ENCODE measurements around the gene TRIM65. TPM values are rescaled to one million over a fixed set of nuclear protein-coding genes. Genes with fewer than 3 reads are reported as not detected.

Gene TRIM65
- total RNA-seq, 4 donors from 2014 or later = 14.0 to 22.7 (median 16.9) TPM

DNA sequence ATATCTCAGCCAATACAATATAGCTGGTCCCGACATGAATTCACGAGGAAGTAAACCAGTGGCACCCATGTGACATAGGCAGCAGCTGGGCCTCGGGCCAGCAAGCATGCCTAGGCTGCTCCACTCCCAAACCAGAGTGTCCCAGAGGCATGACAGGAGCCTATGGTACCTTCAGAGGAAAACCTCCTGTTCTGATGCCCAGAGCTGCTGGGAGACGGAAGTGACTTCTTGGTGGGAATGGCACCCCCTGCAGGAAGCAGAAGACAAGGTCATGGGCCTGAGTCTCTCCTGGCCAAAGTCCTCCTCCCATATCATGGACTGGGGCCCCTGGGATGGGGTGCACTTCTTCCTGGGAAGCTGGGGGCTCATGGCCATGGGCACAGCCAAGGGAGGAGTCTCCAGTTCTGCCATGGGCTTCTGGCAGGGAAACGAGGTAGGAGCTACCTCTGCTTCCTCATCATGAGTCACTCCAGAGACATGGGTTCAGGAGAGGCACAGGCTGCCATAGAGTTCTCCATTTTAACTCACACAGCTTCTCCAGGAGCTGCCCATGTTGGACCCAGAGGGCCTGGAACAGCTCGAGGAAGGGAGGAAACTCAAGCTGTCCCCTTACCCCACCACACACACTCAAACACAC lies 30.7 kb upstream of the TRIM65 start:
- H3K9me3 ChIP-seq = no peaks in the 10 kb centered on the region
- peaks cover 0 to 19% (median 2%) of the 10 kb centered on the region in 4 donors for H3K4me1 ChIP-seq
- H3K27me3 ChIP-seq = no peaks in the 10 kb centered on the region
- DNase-seq = no peak
- H3K4me3 ChIP-seq = no peak overlapping the region
- no peak overlapping the region for H3K27ac ChIP-seq
- no peaks in the 10 kb centered on the region for H3K36me3 ChIP-seq
- TF ChIP-seq, protein P1, sequence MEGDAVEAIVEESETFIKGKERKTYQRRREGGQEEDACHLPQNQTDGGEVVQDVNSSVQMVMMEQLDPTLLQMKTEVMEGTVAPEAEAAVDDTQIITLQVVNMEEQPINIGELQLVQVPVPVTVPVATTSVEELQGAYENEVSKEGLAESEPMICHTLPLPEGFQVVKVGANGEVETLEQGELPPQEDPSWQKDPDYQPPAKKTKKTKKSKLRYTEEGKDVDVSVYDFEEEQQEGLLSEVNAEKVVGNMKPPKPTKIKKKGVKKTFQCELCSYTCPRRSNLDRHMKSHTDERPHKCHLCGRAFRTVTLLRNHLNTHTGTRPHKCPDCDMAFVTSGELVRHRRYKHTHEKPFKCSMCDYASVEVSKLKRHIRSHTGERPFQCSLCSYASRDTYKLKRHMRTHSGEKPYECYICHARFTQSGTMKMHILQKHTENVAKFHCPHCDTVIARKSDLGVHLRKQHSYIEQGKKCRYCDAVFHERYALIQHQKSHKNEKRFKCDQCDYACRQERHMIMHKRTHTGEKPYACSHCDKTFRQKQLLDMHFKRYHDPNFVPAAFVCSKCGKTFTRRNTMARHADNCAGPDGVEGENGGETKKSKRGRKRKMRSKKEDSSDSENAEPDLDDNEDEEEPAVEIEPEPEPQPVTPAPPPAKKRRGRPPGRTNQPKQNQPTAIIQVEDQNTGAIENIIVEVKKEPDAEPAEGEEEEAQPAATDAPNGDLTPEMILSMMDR (IDR thresholded peaks at IDR 0.05) = peak in 4 of 6 experiments; percentile 19 to 45 (median 35)
- no peak for TF ChIP-seq POLR2A (IDR thresholded peaks at IDR 0.05)

DNA sequence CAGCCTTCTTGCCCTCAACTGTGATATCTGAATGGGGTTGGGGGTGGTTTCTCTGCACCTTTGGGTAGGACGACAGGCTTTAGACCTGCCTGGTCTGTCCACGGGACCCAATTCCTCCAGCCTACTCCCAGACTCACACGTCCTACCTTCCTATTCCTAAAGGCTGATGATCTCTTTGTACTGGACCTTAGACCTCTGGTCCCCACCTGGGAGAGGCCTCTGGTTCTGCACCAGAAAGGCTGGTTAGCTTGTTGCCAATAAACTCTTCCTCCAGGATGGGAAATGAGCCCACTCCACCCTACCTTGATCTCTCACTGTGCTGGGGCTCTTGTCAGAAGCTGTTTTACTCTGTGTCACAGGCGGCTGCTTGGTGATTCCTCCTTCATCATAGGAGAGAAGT lies 29.7 kb upstream of the TRIM65 start:
- Histone ChIP-seq H3K4me1 (peaks cover 0 to 19% (median 2%) of the 10 kb centered on the region in 4 donors), H3K27me3 (no peaks in the 10 kb centered on the region), H3K36me3 (no peaks in the 10 kb centered on the region), H3K9me3 (no peaks in the 10 kb centered on the region), H3K27ac (no peak overlapping the region), H3K4me3 (no peak overlapping the region)
- TF ChIP-seq POLR2A (IDR thresholded peaks at IDR 0.05) = no peak
- TF ChIP-seq, protein P1 (IDR thresholded peaks at IDR 0.05) = no peak
- DNase-seq = no peak

DNA sequence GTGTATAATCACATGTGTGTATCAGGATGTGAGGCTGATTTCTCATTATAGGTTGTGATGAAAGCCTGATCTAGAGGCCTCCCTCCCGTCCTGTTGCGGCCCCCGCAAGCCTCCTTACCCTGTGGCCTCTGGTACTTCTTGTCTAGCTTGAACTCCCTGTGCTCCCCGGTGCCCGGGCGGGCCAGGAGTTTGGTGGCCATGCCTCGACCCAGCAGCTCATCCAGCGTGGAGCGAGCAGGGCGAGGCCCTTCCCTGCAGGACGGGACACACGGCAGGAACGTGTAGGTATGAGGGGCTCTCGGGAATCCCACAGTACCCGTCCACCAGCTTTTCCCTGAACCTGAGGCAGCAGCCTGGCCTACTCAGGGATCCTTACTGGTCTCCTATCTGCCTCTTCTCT lies 29.2 kb upstream of the TRIM65 start:
- Histone ChIP-seq H3K27ac (no peak overlapping the region), H3K36me3 (no peaks in the 10 kb centered on the region), H3K4me3 (no peak overlapping the region), H3K4me1 (peaks cover 0 to 19% (median 2%) of the 10 kb centered on the region in 4 donors), H3K9me3 (no peaks in the 10 kb centered on the region), H3K27me3 (no peaks in the 10 kb centered on the region)
- TF ChIP-seq, protein P1 (IDR thresholded peaks at IDR 0.05) = no peak
- no peak for TF ChIP-seq POLR2A (IDR thresholded peaks at IDR 0.05)
- no peak for DNase-seq

DNA sequence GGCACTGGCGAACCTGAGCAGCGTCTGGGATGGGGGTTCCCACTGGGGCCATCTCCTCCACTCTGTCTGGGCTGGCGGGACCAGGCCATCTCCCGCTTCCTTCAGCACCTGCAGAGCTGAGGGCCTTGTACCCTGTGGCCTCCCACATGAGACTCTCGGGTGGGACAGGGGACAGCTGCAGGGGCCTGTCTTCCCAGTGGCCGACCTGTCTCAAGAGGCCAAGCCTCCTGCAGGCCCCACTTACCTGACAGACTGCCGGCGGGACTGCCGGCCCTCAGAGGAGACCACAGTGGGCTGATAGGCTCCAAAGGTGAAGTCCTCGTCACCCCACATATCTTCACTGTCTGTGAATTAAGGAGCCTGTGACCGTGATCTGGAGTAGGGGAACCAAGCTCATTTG lies 28.4 kb upstream of the TRIM65 start:
- Histone ChIP-seq H3K4me3 (no peak overlapping the region), H3K4me1 (peaks cover 0 to 19% (median 2%) of the 10 kb centered on the region in 4 donors), H3K36me3 (no peaks in the 10 kb centered on the region), H3K27me3 (no peaks in the 10 kb centered on the region), H3K9me3 (no peaks in the 10 kb centered on the region), H3K27ac (no peak overlapping the region)
- TF ChIP-seq POLR2A (IDR thresholded peaks at IDR 0.05) = no peak
- TF ChIP-seq, protein P1 (IDR thresholded peaks at IDR 0.05) = no peak
- no peak for DNase-seq

DNA sequence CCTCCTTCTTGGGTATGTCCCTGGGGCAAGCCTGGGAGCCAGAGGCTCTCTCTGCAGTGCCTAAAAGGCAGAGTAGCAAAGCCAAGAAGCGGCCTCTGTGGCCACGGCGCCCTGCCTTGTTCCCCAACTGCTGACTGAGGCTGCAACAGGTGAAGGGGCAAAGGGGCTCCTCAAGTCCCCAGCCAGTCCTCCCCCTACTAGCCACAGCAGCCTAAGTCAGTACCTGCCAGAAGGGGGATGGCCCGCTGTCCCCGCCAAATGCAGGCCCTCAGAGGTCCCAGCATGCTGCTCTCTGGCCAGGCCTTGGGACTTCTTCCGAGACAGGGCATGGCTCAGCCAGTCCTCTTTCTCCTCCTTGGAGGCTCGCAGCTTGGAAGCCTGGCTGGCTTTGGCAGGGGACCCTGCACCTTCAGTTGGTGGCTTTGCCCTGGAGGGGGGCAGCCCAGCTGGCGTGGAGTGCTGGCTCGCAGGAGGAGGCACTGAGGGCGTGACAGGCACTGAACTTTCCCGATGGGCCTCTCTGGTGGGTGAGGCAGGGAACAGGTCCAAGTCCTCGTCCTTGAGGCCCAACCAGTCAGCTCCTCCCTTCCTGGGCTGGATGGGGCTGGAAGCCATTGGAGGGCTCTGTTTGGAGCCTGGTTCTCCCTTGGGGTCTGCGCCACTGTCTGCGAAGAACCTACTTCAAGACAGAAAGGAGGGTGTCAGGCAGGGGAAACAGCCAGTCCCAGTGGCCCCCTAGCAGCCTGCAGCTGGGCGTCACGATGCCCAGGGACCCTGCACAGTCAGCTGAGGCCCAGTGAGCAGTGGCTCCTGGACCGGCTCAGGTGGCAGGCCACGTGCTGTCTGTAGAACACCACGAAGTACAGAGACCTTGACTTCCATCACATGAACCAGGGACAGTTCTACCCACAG lies 26.5 kb upstream of the TRIM65 start:
- H3K36me3 ChIP-seq = no peaks in the 10 kb centered on the region
- H3K4me3 ChIP-seq = no peak overlapping the region
- H3K27me3 ChIP-seq = no peaks in the 10 kb centered on the region
- H3K4me1 ChIP-seq = peaks cover 0 to 19% (median 2%) of the 10 kb centered on the region in 4 donors
- H3K9me3 ChIP-seq = no peaks in the 10 kb centered on the region
- TF ChIP-seq POLR2A (IDR thresholded peaks at IDR 0.05) = no peak
- TF ChIP-seq, protein P1 (IDR thresholded peaks at IDR 0.05) = no peak
- DNase-seq = peak in 2 of 3 donors; percentile 64 to 66
- no peak overlapping the region for H3K27ac ChIP-seq
